LNCAP (cell line): Measurements from ENCODE around the gene ADAM11.

Experiments
- CTCF ChIP-seq: fragments of 450-650 bp; IDR thresholded peaks from 2 replicates; pipeline ENCODE4 v1.5.1; 2017; ENCODE audit warnings: mild to moderate bottlenecking

ADAM11 gene

GRCh38 chr17:44792276-44792675 is 33.5 kb downstream of the ADAM11 start:
- TF ChIP-seq CTCF = no peak

GRCh38 chr17:44793885-44794842 is 35.4 kb downstream of the ADAM11 start:
- TF ChIP-seq CTCF = no peak

DNA sequence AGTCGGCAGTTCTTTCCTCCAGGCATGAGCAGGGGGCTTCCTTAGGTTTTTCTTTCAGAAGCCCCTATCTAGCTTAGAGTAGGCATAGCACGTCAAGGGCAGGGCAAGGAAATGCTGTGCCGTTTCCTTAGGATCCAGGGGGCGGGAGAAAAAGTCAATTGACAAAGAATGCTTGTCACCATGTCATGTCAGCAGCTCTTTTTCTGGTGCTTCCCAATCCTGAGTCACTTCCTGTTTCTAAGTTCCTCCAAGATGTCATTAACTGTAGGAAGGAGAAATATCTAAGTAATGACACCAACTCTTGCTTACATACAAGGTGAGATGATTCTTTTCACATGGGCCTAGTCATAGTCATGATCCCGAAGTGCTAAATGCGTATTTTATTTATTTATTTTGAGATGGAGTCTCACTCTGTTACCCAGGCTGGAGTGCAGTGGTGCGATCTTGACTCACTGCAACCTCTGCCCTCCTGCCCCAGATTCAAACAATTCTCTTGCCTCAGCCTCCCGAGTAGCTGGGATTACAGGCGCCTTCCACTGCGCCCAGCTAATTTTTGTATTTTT is 36.1 kb downstream of the ADAM11 start:
- no peak for TF ChIP-seq CTCF

- TF ChIP-seq CTCF = no peak
Measured at GRCh38 chr17:44795421-44795820, 36.6 kb downstream of the ADAM11 start.

DNA sequence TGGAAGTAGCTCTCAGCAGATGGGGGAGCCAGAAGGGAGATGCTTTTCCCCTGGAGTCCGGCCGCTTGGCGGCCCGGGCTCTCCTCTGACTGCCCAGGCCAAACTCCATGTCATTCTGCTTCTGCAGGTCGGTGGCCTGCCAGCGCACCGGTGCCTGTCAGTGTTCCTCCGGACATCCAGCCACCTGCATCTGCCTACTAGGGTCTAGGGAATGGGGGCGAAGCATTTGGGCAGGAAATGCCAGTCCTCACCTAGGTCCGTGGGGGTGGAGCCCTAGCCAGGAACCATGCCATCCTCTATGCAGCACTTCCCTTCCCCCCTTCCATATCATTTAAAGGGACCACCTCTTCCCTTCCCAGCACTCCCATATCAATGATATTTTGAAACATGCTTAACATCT is 37.1 kb downstream of the ADAM11 start:
- no peak for TF ChIP-seq CTCF

DNA sequence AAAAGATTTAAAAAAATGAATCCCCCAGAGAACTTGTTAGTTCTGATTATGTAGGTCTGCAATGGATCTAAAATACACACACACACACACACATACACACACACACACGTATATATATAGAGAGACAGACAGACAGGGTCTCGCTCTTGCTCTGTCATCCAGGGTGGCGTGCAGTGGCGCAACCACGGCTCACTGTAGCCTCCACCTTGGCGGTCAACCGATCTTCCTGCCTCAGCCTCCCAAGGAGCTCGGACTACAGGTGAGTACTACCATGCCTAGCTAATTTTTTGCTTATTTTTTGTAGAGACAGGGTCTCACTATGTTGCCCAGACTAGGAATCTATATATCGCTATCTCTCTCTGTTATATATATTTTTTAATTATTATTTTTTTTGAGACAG is 37.9 kb downstream of the ADAM11 start:
- no peak for TF ChIP-seq CTCF

DNA sequence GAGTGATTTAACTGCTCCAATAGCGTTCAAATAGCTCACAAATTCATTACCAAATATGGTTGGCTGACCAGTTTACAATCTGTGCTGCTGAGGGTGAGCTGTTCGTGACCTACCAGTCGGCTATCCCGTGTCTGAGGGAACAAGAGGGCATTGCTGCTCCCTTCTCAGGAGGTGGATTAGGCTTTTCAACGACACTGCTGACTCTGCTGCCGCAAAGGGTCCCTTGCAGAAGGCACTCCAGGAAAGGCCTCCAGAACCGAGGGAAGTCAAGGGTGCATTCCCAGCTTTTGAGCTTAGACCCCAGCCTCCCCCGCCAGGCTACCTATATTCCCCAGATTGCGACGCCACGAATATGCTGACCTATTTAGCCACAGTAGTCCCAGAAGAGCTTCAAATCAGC is 39.0 kb downstream of the ADAM11 start:
- no peak for TF ChIP-seq CTCF
